ENCODE results near the gene SCEL.
"Not testable (repeated sequence)": the region's sequence is repeated elsewhere in the genome, so short reads cannot be mapped to it uniquely, and the experiment has no call there.

The SCEL gene

GRCh38 chr13:77563111-77563510, 27.6 kb downstream of the SCEL start:
- DNase-seq, result peak; percentile 18

- DNase-seq, result peak; percentile 32
Observed at GRCh38 chr13:77565635-77566034, 30.1 kb downstream of the SCEL start.

- no peak for DNase-seq
Observed at GRCh38 chr13:77571956-77572355, 36.5 kb downstream of the SCEL start.

DNA sequence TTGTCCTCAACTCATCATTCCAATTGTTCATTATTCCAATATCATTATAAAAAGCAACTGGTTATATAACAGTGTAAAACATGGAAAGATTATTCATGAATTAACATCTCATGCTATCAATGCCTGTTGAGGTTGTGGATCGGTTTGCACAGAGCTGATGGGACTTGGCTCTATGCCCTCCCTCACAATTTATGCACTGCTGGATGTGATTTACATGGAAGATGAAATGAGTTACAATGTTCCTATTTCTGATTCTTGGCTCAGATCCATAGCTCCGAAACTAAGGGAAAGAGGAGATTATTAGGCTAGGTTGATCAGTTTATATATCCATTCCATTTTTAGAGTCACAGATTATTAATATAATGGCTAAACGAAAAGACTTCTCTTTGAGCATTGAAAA, 38.6 kb downstream of the SCEL start:
- no peak for DNase-seq

GRCh38 chr13:77579959-77580358, 44.5 kb downstream of the SCEL start:
- no peak for DNase-seq

DNA sequence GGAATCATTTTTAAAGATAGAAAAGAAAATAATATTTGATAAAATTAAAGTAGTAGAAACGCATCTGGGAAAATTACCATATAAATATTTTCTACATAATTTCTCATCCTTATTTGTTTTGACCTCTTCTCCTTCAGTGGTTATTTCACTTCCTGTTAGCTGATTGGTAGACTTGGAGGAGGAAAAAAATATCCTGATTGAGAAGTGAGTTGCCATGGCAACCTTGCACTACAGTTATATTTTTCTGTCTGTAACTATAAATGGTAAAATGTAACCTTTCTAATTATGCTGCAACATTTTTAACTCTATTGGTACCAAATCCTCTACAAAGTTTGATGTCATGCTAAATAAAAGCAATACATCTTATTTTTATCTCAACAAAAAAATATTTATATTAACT, 45.2 kb downstream of the SCEL start:
- no peak for DNase-seq

- DNase-seq, result no peak
Observed at GRCh38 chr13:77583581-77583980, 48.1 kb downstream of the SCEL start.

DNA sequence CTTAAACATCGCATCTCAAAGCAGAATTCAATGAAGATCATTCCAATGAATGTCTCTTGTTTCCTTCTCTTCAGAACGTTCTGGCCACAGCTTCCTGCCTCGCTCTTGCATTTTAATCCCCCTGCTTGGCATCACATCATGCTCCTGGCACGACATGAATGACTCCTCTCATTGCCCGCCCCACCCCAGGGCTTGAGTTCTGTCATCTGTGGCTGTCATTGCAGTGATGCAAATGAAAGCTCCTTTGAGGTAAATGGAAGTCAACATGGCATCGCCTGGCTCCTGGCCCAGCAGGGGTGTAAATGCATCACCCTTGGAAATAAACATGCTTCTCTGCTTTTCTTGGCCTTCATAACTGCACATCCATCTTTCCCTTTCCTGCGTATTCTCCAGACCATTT, 48.6 kb downstream of the SCEL start:
- DNase-seq, result no peak

DNA sequence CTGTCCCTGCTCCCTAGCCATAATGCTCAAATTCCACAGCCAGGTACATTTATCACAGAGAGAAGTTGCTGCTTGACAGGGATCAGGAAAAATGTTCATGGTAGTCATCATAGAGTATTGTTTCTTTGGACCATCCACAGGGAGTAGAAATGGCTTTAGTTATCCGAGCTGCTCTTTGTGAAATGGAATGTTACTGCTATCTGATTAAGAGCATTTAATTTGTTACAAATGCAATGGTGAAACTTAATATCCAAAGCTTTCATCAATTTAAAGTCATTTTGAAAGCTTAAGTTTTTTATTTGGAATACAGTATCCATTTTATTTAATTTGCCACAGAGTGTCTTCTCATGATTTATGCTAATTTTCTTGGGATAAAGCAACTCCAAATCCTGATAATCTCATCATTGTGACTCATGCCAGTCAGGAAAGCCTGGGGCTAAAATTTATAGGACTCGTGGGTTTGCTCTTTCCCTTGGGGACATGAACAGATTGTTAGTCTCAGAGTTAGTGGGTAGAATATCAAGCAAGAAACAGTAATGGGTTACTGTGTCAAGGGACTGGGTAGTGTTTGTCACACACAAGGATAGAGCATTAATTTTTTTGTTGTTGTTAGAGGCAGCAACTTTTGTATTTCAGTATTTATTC, 59.8 kb downstream of the SCEL start:
- DNase-seq, result no peak

GRCh38 chr13:77596777-77597176, 61.3 kb downstream of the SCEL start:
- no peak for DNase-seq

DNA sequence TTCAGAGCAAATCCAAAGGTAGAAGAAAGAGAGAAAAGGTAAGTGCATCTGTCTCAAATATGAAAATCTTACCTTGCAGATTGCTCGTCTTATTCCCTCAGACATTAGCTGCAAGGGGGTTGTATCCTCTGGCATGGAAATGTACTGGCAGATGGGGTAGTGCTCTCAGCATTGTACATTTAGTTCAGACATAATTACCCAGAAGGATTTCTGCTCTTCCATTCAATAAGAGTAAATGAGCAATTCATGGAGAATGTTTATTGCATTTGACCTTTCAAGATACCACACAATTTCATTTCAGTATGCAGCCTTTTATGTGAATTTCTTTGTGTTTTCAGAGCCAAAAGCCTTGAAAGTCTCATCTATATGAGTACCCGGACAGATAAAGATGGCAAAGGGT, 63.8 kb downstream of the SCEL start:
- no peak for DNase-seq

GRCh38 chr13:77600701-77601100, 65.2 kb downstream of the SCEL start:
- no peak for DNase-seq

GRCh38 chr13:77611068-77611467, 75.6 kb downstream of the SCEL start:
- DNase-seq, result no peak

GRCh38 chr13:77616027-77616426, 80.5 kb downstream of the SCEL start:
- no peak for DNase-seq

GRCh38 chr13:77619655-77620054, 84.1 kb downstream of the SCEL start:
- no peak for DNase-seq

DNA sequence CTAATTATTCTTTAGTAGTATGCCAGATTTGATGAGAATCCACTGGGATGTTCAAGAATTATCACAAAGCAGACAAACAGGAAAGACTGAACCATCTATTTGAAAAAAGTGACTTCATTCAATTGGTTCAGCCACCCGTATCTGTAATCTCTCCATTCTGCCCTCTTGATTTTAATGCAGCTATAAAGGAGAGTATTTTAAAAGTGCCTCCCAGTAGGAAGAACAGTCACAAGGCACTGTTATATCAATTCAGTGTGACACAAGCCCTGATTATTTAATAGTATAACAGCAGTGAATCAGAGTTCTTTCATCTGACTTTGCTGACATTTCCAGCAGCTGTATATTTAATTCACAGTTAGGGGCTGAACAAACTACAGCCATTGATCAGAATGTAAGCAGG, 84.6 kb downstream of the SCEL start:
- no peak for DNase-seq

DNA sequence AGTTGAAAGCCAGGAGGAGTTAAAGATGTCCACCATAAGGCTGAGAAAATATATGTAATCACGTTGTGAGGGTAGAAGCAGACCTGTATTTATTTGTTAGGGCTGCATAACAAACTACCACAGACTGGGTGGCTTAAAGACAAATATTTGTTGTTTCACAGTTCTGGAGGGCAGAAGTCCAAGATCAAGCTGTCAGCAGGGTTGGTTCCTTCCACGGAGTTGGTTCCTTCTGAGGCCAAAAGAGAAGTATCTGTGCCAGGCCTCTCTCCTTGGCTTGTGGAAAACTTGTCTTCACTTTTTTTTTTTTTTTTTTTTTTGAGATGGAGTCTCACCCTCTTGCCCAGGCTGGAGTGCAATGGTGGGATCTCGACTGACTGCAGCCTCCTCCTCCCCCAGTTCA, 88.3 kb downstream of the SCEL start:
- no peak for DNase-seq

DNA sequence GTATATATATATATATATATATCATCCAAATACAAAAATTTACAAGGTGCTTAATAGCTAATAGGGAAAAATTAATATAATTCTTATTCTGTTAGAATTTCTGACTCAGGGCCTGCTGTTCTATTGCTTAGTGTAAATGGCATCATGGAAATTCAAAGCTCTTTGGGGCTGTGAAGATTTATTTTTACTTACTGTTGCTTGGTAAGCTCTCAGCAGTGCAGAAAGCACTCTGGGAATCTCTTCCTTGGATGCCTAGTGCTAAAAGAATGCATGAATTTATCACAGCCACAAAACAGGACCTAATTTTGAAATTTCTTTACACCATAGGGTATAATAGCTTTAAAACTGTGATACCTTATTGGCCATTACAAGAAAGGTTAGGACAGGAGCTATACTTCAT, 92.7 kb downstream of the SCEL start:
- no peak for DNase-seq

DNA sequence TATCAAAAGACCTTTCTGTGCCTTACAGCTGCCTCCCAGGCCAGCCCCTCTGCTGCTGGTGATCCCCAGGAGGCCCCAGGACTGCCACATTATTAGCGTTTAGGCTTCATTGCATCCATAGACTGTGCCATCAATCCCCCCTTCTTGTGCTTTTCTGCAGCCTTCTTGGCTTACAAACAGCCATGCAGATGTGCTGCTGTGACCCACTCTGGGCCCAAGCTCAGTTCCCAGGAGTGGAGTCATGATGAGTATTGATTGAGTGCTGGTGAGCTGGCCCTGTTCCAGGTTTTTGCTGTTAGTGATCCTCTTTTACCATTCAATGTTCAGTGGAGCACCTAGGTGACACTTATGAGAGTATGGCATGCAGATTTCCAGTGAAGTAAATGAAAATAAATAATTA, 102.1 kb downstream of the SCEL start:
- no peak for DNase-seq

- no peak for DNase-seq
Observed at GRCh38 chr13:77650409-77650808, 114.9 kb downstream of the SCEL start.

DNA sequence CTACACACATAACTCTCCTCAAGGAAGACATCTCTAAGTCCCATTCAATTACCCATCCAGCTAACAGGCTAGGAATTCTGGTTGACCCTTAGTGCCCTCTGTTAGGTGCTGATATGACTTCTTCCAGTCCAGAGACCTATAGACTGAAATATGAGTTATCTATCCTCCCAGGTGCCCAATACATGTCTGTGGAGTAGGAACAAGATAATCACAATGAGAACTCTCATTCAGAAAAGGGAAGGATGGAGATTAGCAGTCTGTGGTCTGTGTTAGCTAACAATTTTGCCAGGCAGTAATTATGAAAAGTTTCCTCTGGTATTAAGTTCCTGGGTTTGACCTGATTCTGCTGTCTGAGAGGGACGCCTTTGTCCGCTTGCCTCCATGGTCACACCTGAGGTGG, 117.8 kb downstream of the SCEL start:
- no peak for DNase-seq

DNA sequence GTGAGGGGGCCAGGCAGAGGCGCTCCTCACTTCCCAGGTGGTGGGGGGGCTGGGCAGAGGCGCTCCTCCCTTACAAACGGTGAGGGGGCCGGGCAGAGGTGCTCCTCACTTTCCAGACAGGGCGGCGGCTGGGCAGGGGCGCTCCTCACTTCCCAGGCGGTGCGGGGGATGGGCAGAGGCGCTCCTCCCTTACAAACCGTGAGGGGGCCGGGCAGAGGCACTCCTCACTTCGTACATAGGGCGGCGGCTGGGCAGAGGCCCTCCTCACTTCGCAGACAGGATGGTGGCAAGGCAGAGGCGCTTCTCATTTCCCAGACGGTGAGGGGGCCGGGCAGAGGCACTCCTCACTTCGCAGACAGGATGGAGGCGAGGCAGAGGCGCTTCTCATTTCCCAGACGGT, 124.5 kb downstream of the SCEL start:
- DNase-seq, result not testable (repeated sequence)

DNA sequence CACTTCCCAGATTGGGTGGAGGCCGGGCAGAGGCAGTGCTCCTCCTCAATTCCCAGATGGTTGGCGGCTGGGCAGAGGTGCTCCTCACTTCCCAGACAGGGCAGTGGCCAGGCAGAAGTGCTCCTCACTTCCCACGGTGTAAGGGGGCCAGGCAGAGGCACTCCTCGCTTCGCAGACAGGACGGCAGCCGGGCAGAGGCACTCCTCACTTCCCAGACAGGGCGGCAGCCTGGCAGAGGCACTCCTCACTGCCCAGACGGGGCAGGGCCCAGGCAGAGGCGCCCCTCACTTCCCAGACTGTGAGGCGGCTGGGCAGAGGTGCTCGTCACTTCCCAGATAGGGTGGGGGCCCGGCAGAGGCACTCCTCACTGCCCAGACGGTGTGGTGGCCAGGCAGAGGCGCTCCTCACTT, 125.3 kb downstream of the SCEL start:
- DNase-seq, result no peak

GRCh38 chr13:77662301-77662700, 126.8 kb downstream of the SCEL start:
- not testable (repeated sequence) for DNase-seq

DNA sequence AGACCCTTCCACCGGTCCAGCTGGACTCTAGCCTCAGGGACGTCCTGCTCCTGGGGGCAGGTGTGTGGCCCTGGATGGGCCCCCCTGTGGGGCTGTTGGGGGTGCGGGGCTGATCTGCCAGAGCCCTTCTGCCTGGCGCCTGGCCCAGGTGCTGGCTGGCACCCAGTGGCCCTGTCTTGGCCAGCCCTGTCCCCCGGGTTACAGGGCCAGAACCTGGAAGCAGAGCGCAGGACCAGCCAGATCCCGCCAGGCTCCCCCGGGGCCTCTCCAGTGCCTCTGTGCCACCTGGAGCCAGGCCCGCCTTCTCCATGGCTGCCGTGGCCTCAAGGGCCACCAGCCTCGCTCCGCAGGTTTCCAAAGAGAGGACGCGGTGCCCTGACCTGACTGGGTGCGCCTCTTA, 127.3 kb downstream of the SCEL start:
- DNase-seq, result not testable (repeated sequence)
